ENCODE measurements around the gene OR14J1.
"Not testable (repeated sequence)": the region's sequence is repeated elsewhere in the genome, so short reads cannot be mapped to it uniquely, and the experiment has no call there.

Gene OR14J1, protein sequence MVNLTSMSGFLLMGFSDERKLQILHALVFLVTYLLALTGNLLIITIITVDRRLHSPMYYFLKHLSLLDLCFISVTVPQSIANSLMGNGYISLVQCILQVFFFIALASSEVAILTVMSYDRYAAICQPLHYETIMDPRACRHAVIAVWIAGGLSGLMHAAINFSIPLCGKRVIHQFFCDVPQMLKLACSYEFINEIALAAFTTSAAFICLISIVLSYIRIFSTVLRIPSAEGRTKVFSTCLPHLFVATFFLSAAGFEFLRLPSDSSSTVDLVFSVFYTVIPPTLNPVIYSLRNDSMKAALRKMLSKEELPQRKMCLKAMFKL

DNA sequence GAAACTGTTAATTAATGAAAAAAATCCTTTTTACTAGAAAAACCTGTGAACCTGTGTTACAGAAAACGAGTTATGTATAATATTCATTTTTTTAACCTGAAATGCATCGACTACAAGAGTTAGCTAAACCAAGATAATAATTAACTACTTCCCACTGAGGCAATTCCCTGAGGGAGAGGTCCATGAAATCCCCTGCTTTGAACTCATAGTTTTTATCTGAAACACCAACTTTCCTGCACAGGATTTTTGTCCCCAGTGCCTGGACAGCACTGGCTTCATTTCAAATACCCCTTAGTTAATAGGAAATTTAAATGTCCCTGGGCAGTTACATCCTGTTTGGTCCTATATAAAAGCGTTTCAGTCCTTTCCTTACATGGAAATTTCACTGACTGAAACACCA is at the start of gene OR14J1:
OR14J1 (plus strand) TSS at position 386 of the 400 bp plus-strand sequence. CDS start 4,989 bp downstream, outside the sequence.
- DNase-seq (ENCODE audit: low read depth) = no peak

DNA sequence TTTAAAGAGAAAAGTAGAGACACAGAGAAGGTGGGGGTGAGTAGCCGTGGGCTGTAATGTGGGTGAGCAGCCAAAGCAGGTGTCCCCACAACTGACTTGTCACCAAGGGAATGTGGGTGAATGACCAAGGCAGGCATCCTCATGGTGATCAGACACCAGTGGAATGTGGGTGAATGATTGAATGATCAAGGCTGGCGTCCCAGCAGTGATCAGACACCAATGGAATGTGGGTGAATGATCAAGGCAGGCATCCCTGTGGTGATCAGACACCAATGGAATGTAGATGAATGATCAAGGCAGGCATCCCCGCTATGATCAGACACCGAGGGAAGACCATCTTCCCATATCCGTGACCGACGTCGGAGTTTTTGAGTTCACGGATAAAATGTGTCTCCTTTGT is 49.8 kb upstream of the OR14J1 start:
- no peak for DNase-seq (ENCODE audit: low read depth)

DNA sequence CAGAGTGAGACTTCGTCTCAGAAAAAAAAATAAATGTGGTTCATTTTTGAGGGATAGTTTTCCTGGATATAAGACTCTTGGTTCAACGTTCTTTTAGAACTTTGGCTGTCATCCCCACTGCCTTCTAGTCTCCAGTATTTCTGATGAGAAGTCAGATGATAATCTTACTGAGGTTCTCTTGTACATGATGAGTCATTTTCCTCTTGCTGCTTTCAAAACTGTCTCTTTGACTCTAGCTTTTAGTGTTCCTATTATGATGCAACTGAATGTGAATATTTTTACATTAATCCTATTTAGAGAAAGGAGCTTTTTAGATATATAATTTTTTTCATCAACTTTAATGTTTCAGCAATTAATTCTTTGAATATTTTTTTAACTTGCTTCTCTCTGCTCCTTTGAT is 46.0 kb upstream of the OR14J1 start:
- no peak for DNase-seq (ENCODE audit: low read depth)

DNA sequence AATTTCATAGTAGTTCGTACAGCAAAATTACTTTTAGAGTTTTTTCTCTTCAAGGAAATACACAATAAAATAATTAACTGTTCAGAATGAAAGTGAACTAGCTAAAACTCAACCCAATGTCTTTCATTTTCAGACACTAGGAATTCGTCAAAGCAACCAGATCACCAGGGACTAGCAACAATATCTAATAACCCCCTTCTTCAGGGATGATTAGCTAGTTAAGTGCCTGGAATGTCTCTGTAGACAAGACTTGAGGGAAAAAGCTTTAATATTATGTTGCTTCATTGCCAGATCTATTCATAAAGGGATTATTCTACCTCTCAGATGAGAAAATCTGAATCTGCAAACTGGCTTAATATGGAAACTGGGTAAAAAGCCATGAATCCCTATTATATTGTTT is 41.8 kb upstream of the OR14J1 start:
- DNase-seq (ENCODE audit: low read depth) = no peak

DNA sequence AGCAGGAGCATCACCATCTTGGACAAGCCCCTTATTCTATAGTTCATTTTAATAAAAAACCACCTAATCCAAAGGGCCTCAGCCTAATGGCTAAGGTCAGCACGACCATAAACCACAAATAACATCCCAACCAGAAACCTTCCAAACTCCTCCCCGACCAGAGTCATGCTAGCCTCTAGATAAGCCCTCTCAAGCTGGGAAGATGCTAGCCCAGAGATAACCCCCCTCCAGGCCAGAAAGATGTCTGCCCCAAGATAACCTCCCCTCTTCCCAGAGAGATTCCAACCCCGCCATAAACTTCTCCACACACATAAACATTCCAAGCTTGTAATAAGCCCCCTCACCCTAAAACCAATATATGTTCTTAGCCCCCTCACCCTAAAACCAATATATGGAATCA is 38.5 kb upstream of the OR14J1 start:
- no peak for DNase-seq (ENCODE audit: low read depth)

DNA sequence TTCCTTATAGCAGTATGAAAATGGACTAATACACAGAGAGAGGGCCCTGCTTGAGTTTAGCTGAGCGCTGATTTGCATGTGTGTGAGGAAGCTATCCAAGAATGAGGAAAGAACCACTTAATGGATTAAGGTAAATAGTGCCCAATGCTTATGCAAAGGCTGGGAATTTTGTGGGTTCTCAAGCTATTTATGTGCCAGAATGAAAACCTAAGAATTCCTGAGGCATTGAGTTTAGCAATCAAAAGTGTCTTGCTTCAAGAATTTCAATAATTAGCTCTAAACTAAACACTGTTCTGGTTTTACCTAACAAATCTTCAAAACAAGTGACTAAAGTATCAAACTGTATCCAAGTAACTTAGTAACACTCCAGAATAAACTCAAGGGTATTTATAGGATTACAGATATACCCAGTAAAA is 7.0 kb upstream of the OR14J1 start:
- DNase-seq (ENCODE audit: low read depth) = no peak

DNA sequence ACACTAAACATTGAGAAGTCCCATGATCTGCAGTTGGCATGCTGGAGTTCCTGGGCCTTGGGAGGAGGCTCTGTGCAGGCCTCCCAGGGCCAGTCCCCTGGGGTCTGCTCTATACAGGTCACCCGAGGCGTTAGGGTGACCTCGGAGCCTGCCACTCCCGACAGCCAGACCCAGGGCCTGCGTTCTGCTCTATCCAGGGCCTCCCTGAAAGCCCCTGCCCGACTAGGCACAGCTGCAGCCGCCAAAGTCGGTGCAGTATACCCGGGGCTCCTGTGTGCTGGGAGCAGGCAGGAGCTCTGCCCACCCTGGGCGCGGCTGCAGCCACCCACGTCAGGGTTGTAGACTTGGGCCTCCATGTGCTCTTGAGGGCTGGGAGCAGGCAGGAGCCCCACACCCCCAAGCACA is 6.3 kb upstream of the OR14J1 start:
- no peak for DNase-seq (ENCODE audit: low read depth)

DNA sequence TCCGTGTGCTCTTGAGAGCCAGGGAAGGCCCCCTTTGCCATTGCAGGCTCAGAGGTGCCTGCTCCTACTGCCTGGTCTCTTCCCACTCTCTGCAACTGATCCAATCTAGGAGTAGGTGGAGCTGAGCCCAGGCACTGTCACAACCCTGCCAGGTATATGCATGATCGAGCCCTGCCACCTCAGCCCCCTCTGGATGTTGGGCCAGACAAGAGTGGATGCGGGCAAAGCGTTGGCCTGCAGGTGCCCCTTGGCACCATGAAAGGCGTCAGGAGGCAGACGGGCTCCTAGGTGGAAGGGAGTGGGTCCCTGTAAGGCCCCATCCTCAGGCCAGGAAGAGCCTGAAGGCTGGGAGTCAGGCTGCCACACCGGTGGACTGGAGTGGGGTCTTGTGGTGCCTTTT is 5.9 kb upstream of the OR14J1 start:
- DNase-seq (ENCODE audit: low read depth) = no peak

DNA sequence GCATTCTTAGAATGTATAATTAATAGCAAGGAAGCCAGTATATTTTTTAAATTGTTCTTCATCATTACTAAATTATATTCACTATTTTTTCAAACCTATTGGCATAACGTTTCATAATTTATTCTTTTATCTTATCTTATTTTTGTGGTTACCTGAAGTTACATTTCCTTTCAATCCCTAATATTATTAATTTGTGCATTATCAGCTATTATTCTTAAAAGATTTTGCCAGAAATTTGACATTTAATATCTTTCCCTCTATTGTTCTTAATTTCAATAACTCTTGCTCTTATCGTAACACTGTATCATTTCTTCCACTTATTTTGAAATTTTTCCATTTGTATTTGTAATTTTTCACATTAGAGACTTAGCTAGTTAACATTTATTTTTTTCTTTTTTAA is 18.4 kb downstream of the OR14J1 start:
- no peak for DNase-seq (ENCODE audit: low read depth)

DNA sequence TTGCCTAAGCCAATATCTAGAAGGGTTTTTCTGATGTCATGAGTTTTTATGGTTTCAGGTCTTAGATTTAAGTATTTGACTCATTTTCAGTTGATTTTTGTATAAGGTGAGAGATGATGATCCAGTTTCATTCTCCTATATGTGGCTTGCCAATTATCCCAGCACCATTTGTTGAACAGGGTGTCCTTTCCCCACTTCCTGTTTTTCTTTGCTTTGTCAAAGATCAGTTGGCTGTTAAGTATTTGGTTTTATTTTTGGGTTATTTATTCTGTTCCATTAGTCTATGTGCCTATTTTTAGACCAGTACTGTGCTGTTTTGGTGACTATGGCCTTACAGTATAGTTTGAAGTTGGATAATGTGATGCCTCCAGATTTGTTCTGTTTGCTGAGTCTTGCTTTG is 21.8 kb downstream of the OR14J1 start:
- not testable (repeated sequence) for DNase-seq (ENCODE audit: low read depth)

DNA sequence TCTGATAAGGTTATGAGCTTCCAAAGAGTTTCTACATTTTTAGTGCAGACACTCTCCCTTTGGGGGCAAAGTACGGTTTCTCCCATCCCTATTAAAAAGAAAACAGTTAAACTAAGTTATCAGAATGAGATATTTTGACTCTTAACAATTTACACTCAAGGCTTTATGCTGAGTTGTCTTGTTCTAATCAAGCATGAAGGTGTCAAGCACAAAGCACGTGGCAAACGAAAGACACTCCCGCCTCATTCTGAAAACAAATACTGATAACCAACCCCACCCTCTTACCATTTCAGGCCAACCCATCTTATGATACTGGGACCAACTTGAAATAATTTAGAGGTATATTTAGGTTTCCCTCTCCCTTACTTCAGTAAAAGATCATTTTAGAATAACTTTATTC is 24.3 kb downstream of the OR14J1 start:
- DNase-seq (ENCODE audit: low read depth) = no peak

DNA sequence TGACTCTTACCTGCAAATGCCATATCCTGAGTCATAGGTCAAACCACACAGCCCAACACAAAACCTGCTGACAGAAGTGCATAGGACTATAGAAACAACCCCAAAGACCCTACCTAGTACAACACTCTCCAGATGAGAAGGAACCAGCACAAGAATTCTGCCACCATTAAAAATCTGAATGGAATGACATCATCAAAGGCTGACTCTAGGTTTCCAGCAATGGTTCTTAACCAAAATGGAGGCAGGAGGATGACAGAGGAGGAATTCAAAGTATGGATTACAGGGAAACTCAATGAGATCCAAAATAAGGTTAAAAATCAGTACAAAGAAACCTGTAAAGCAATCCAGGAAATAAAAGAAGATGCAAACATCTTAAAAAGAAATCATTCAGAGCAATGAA is 31.2 kb downstream of the OR14J1 start:
- DNase-seq (ENCODE audit: low read depth) = no peak

DNA sequence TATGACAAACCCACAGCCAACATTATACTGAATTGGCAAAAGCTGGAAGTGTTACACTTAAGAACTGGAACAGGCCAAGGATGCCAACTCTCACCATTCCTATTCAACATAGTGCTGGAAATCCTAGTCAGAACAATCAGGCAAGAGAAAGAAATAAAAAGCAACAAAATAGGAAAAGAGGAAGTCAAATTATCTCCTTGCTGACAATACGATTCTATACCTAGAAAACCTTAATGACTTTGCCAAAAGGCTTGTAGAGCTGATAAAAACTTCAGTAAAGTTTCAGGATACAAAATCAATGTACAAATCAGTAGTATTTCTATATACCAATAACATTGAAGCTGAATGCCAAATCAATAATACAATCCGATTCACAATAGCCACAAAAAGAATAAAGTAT is 34.8 kb downstream of the OR14J1 start:
- no peak for DNase-seq (ENCODE audit: low read depth)

DNA sequence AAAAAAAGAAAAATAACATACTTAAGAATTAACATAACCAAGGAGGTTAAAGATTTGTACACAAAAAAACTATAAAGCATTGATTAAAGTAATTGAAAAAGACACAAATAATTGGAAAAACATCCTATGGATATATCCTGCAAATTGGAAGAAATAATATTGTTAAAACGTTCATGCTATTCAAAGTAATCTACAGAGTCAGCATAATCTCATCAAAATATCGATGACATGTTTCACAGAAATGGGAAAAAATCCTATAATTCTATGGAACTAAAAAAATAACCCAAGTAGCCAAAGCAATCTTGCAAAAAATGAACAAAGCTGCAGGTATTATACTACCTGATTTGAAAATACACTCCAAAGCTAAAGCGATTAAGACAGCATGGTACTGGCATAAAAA is 43.9 kb downstream of the OR14J1 start:
- no peak for DNase-seq (ENCODE audit: low read depth)

DNA sequence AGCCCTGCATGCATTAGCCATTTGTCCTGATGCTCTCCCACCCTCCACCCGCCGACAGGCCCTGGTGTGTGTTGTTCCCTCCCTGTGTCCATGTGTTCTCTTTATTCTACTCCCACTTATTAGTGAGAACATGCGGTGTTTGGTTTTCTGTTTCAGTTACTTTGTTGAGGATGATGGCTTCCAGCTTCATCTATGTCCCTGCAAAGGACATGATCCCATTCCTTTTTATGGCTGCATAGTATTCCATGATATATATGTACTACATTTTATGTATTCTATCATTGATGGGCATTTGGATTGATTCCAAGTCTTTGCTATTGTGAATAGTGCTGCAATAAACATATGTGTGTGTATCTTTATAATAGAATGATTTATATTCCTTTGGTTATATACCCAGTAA is 47.8 kb downstream of the OR14J1 start:
- not testable (repeated sequence) for DNase-seq (ENCODE audit: low read depth)

DNA sequence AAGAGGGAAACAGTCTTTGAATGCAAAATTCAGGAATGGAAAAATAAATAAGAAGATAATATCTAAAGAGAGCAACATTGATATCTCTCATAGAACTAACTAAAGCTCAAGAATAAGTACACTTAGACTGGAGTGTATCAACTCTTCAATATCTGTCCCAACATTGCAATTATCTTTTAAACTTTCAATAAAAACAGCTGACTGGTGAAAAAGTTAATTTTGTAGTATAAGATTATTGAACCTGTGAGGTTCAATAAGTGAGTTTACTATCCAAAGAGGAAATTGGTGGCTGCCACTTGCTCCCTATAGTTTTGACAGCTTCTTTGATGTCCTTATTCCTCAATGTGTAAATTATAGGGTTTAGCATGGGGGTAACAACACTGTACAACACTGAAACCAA is 53.5 kb downstream of the OR14J1 start:
- no peak for DNase-seq (ENCODE audit: low read depth)

DNA sequence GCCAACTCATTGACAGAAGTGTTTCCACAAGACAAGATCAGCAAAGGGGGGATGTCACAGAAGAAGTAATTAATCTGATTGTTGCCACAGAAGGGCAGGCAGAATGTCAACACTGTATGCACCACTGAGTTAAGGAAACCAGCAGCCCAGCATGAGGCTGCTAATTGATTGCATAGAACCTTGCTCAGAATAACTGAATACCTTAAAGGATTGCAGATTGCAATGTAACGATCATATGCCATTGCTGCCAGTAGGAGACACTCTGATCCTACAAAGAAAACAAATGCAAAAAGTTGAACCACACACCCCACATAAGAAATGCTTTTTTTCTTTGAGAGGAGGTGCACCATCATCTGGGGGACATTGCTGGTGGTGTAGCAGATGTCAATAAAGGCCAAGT is 54.1 kb downstream of the OR14J1 start:
- DNase-seq (ENCODE audit: low read depth) = no peak
